Measurements from ENCODE around the gene EXOC6.

DNA sequence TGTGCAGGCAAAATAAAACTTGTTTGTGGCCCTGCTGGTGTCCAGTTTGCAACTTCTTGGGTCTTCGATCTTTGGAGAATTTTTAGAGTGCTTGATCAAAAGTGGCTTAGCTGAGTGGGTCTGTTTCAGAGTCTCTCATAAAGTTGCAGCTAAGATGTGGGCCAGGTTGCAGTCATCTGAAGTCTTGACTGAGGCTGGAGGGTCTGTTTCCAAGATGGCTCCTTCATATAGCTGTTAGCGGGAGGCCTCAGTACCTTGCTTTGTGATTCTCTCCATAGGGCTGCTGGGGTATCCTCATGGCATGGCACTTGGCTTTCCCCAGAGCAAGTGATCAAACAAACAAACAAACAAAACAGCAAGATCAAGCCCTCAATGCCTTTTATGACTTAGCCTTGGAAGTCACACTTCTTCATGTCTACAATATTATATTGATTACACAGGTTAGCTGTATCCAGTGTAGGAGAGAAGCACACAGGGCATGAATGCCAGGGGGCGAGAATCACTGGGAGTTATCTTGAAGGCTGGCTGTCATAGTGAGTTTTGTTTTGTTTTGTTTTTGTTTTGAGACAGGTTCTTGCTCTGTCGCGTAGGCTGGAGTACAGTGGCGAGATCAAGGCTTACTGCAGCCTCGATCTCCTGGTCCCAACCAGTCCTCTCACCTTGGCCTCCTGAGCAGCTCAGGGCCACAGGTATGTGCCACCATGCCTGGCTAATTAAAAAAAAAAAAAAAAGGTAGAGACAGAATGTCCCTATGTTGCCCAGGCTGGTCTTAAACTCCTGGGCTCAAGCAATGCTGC, 235.6 kb downstream of the EXOC6 start:
- no peak for TF ChIP-seq GATA2 (IDR thresholded peaks at IDR 0.05; ENCODE audit: low read depth, low read length)
- TF ChIP-seq GATA3 (IDR thresholded peaks at IDR 0.05; ENCODE audit: low read depth, low read length), result no peak
